ENCODE results near the gene FRG2B.

DNA sequence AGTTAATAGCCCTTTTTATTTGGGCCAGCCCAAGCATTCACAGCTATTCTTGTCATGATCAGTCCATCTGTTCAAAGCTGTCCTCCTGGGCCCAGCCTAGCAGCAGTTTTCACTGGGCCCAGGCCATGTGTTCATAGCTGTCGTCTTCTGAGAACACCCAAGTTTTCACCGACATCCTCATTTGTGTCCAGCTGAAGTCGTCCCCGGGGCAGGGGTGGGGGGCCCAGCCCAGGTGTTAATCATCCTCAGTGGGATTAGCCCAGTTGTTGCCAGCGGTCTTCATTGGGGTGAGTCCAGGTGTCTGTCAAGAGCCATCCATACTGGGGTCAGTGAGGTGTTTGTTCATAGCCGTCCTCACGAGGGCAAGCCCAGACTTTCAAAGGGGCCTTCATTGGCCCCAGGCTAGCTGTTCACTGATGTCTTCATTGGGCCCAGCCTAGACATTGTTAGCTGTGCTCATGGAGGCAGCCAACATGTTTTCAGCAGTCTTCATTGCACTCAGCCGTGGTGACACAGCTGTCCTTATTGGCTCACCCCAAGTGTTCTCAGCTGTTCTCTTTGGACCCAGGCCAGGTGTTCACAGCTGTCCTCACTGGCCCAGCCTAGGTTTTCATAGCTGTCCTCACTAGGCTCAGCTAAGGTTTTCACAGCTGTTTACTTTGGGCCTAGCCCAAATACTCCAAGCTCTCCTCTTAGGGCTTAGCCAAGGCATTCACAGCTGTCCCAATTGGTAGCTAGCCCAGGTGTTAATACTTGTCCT, 10.0 kb downstream of the FRG2B start:
- TF ChIP-seq ZFHX2 (tag by site-specific recombination; conservative IDR thresholded peaks at IDR 0.05) (no peak), GLIS1 (tag by site-specific recombination; IDR thresholded peaks at IDR 0.05) (no peak), RBAK (tag by site-specific recombination; IDR thresholded peaks at IDR 0.05) (no peak), ZNF121 (tag by site-specific recombination; IDR thresholded peaks at IDR 0.05) (no peak), KLF17 (tag by site-specific recombination; IDR thresholded peaks at IDR 0.05) (no peak), ZBTB6 (tag by site-specific recombination; IDR thresholded peaks at IDR 0.05) (no peak)
- TF ChIP-seq, protein P1, sequence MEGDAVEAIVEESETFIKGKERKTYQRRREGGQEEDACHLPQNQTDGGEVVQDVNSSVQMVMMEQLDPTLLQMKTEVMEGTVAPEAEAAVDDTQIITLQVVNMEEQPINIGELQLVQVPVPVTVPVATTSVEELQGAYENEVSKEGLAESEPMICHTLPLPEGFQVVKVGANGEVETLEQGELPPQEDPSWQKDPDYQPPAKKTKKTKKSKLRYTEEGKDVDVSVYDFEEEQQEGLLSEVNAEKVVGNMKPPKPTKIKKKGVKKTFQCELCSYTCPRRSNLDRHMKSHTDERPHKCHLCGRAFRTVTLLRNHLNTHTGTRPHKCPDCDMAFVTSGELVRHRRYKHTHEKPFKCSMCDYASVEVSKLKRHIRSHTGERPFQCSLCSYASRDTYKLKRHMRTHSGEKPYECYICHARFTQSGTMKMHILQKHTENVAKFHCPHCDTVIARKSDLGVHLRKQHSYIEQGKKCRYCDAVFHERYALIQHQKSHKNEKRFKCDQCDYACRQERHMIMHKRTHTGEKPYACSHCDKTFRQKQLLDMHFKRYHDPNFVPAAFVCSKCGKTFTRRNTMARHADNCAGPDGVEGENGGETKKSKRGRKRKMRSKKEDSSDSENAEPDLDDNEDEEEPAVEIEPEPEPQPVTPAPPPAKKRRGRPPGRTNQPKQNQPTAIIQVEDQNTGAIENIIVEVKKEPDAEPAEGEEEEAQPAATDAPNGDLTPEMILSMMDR (tag by site-specific recombination; IDR thresholded peaks at IDR 0.05) = no peak
- TF ChIP-seq, protein P2, sequence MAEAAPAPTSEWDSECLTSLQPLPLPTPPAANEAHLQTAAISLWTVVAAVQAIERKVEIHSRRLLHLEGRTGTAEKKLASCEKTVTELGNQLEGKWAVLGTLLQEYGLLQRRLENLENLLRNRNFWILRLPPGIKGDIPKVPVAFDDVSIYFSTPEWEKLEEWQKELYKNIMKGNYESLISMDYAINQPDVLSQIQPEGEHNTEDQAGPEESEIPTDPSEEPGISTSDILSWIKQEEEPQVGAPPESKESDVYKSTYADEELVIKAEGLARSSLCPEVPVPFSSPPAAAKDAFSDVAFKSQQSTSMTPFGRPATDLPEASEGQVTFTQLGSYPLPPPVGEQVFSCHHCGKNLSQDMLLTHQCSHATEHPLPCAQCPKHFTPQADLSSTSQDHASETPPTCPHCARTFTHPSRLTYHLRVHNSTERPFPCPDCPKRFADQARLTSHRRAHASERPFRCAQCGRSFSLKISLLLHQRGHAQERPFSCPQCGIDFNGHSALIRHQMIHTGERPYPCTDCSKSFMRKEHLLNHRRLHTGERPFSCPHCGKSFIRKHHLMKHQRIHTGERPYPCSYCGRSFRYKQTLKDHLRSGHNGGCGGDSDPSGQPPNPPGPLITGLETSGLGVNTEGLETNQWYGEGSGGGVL (tag by site-specific recombination; IDR thresholded peaks at IDR 0.05) = no peak
